ENCODE results near the gene SPATA17.

DNA sequence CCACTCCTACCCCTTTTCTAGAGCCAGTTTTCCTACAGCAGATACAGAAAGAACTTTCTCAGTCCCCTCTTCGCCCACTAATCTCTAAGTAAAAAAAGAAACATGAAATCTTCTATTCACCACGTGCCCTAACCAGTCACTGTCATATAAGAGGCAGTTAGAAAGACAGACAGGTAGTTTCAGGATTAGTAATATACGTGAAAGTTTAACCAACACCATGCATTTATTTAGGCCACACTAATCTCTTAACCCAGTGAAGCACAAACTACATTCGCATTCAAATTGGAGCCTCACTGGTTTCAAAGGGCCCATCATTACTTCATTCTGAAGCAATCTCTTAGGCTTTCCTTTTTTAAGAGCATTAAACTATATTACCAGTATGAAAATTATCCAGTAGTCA is 10.3 kb upstream of the SPATA17 start:
- no peak for TF ChIP-seq POLR2AphosphoS5 (IDR thresholded peaks at IDR 0.05; ENCODE audit: low read depth, low read length)
- no peak for TF ChIP-seq TAF1 (IDR thresholded peaks at IDR 0.05; ENCODE audit: borderline replicate concordance, low read depth, low read length)
- TF ChIP-seq POLR2A (IDR thresholded peaks at IDR 0.05; ENCODE audit: low read depth, low read length) = no peak

All from GM12892 (cell line).